Superior temporal gyrus (tissue), 1 donor: ENCODE results near the gene CIPC.
A peak's percentile ranks its signal among the peaks of the same experiment; 100 is the strongest.

ENCODE experiments used
- DNase-seq: peaks from one replicate; pipeline ENCODE4 v3.0.0-alpha.2; 2016; ENCODE audit errors: extremely low spot score

The CIPC gene

GRCh38 chr14:77069551-77069950 lies 28.5 kb upstream of the CIPC start:
- DNase-seq, result no peak

- no peak for DNase-seq
Measured at GRCh38 chr14:77071938-77072388, 26.1 kb upstream of the CIPC start.

- DNase-seq, result no peak
Measured at GRCh38 chr14:77074969-77075368, 23.1 kb upstream of the CIPC start.

GRCh38 chr14:77076113-77076631 lies 21.9 kb upstream of the CIPC start:
- DNase-seq, result no peak

GRCh38 chr14:77077040-77077439 lies 21.0 kb upstream of the CIPC start:
- no peak for DNase-seq

GRCh38 chr14:77082356-77082755 lies 15.7 kb upstream of the CIPC start:
- DNase-seq, result no peak

GRCh38 chr14:77083082-77083481 lies 15.0 kb upstream of the CIPC start:
- DNase-seq, result no peak

- no peak for DNase-seq
Measured at GRCh38 chr14:77084985-77085384, 13.1 kb upstream of the CIPC start.

- DNase-seq, result no peak
Measured at GRCh38 chr14:77085538-77085937, 12.5 kb upstream of the CIPC start.

GRCh38 chr14:77086017-77086727 lies 11.9 kb upstream of the CIPC start:
- no peak for DNase-seq

GRCh38 chr14:77086951-77087350 lies 11.1 kb upstream of the CIPC start:
- no peak for DNase-seq

GRCh38 chr14:77087631-77088030 lies 10.4 kb upstream of the CIPC start:
- no peak for DNase-seq

GRCh38 chr14:77088219-77088618 lies 9.8 kb upstream of the CIPC start:
- no peak for DNase-seq

- no peak for DNase-seq
Measured at GRCh38 chr14:77088645-77089044, 9.4 kb upstream of the CIPC start.

- DNase-seq, result no peak
Measured at GRCh38 chr14:77091518-77091917, 6.5 kb upstream of the CIPC start.

GRCh38 chr14:77092676-77093075 lies 5.4 kb upstream of the CIPC start:
- DNase-seq, result no peak

GRCh38 chr14:77094672-77095284 lies 3.3 kb upstream of the CIPC start:
- DNase-seq, result peak; percentile 92

- peak; percentile 66 for DNase-seq
Measured at GRCh38 chr14:77097006-77097699, 905 bp upstream of the CIPC start.

- DNase-seq, result peak; percentile 75
Measured at GRCh38 chr14:77098529-77099353, 683 bp downstream of the CIPC start.

- DNase-seq, result peak; percentile 92
Measured at GRCh38 chr14:77099425-77100167, 1.5 kb downstream of the CIPC start.

GRCh38 chr14:77100961-77101360 lies 2.9 kb downstream of the CIPC start:
- peak; percentile 69 for DNase-seq
